Ovary (tissue), 9 donors: ENCODE results near the gene DUXB. TPM values are rescaled to one million over a fixed set of nuclear protein-coding genes. Genes with fewer than 3 reads are reported as not detected.

Experiments
- DNase-seq, 5 donors: peaks; one replicate each; pipeline ENCODE4 v3.0.0-alpha.2; 2019 to 2020
- H3K27ac ChIP-seq, 2 donors: fragments of 200-600 bp; one replicate each; pipeline versions ENCODE4 v1.5.1 to v1.8.0; 2019 to 2022
- H3K27me3 ChIP-seq: fragments of 200-600 bp; one replicate; pipeline ENCODE4 v1.8.0; 2022
- H3K36me3 ChIP-seq: fragments of 200-600 bp; sonication (generic); one replicate; pipeline ENCODE4 v1.5.1; 2019
- H3K4me1 ChIP-seq: one replicate; pipeline ENCODE4 v1.8.1; 2013; ENCODE audit warnings: mild to moderate bottlenecking, moderate library complexity; ENCODE audit not compliant: insufficient read depth
- H3K4me3 ChIP-seq: fragments of 200-600 bp; sonication (generic); one replicate; pipeline ENCODE4 v1.5.1; 2017
- H3K9me3 ChIP-seq, 2 donors: fragments of 200-600 bp in 1 of 2; sonication (generic) in 1 of 2; one replicate each; pipeline versions ENCODE4 v1.5.1 to v1.8.1; 2013 to 2019; ENCODE audit warnings: mild to moderate bottlenecking in 1 of 2, moderate library complexity in 1 of 2
- EP300 ChIP-seq: sonication (generic); formaldehyde crosslinking; IDR thresholded peaks from one replicate; pipeline ENCODE4 v1.6.1; 2017; ENCODE audit warnings: antibody characterized with exemption
- POLR2A ChIP-seq: fragments of 450-650 bp; IDR thresholded peaks from one replicate; pipeline ENCODE4 v1.6.1; 2017; ENCODE audit warnings: antibody characterized with exemption, mild to moderate bottlenecking, moderate library complexity
- WGBS, 3 donors: extraction: QIAGEN DNeasy Blood & Tissue Kit in 1 of 3; methylation state at CpG; one replicate each; pipeline versions ENCODE4 v1.1.5 to v1.1.7; 2013 to 2017; 5-methylcytosine and 5-hydroxymethylcytosine counted together
- intact Hi-C, 4 donors: fragments of 100-400 bp; cut with DNase I; formaldehyde crosslinking; loops; one replicate each; pipeline versions ENCODE4 v1.11.0 to v1.15.1; 2022 to 2023
- polyA plus RNA-seq, 2 donors: library from polyadenylated mRNA; stranded (reverse); fragments of 200-250 nt in 1 of 2; fragments of 350-450 nt in 1 of 2; fragmentation: Illumina TruSeq in 1 of 2; extraction: RNeasy Lipid Tissue Mini Kit (QIAGEN cat#74804) in 1 of 2; gene quantifications; one replicate each; pipeline ENCODE4 v1.2.3, GENCODE V29; 2013 to 2014
- total RNA-seq, 7 donors: library from RNA; depleted of rRNA in 2 of 7; stranded (reverse); fragments of >200 nt in 2 of 7; fragmentation: NEBNext Ultra II Directional in 3 of 7; extraction: Animal tissue kit (Norgen Biotek cat#: 25700) in 3 of 7; gene quantifications; one replicate each; pipeline versions ENCODE4 v1.1.0 to v1.2.4, GENCODE V29; 2016 to 2023
- TF ChIP-seq, protein P1 (sequence below), 3 donors: fragments of 450-650 bp in 2 of 3; fragments of 200-600 bp in 1 of 3; IDR thresholded peaks; one replicate each; pipeline versions ENCODE4 v1.5.1 to v1.8.0; 2016 to 2022; ENCODE audit warnings: antibody characterized with exemption in 3 of 3, mild to moderate bottlenecking in 1 of 3
- donor health status: DM: no; HTN: no; CAD: no; lungs with moderate emphysema.
- donor health status: DM: no; HTN: no; CAD: no.
- donor health status: Bipolar disorder and iron deficiency.
- donor health status: DM: yes; HTN: yes; CAD: no.
- donor health status: DM: no; HTN: no; CAD: no.
- donor health status: DM: yes; HTN: yes; CAD: no.

Gene DUXB
- total and polyA plus RNA-seq, 9 donors: 0.07 TPM; not detected in 8

DNA sequence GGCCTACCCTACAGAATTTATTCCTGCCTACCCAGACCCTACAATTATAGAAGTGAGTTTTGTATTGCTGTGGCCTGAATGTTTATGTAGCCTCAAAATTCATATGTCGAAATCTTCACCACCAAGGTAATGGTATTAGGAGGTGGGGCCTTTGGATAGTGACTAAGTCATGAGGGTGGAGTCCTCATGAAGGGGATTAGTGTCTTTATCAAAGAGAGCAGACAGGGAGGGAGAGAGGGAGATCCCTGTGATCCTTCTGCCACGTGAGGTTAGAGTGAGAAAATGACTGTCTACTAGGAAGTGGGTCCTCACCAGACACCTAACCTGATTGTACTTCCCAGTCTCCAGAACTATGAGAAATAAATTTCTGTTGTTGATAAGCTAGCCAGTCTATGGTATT, 981 bp upstream of the DUXB start:
- TF ChIP-seq, protein P1, sequence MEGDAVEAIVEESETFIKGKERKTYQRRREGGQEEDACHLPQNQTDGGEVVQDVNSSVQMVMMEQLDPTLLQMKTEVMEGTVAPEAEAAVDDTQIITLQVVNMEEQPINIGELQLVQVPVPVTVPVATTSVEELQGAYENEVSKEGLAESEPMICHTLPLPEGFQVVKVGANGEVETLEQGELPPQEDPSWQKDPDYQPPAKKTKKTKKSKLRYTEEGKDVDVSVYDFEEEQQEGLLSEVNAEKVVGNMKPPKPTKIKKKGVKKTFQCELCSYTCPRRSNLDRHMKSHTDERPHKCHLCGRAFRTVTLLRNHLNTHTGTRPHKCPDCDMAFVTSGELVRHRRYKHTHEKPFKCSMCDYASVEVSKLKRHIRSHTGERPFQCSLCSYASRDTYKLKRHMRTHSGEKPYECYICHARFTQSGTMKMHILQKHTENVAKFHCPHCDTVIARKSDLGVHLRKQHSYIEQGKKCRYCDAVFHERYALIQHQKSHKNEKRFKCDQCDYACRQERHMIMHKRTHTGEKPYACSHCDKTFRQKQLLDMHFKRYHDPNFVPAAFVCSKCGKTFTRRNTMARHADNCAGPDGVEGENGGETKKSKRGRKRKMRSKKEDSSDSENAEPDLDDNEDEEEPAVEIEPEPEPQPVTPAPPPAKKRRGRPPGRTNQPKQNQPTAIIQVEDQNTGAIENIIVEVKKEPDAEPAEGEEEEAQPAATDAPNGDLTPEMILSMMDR (IDR thresholded peaks at IDR 0.05): no peak
- TF ChIP-seq EP300: no peak
- TF ChIP-seq POLR2A: no peak
- no peaks in the 10 kb centered on the region for H3K9me3 ChIP-seq
- no peak overlapping the region for H3K4me3 ChIP-seq
- no peaks in the 10 kb centered on the region for H3K4me1 ChIP-seq
- no peak for DNase-seq
- whole genome bisulfite sequencing, 3 donors: 86 to 92% (median 91%) methylated on average over 2 of the region's 2 CpGs
- no peaks in the 10 kb centered on the region for H3K27me3 ChIP-seq
- intact Hi-C loops: no loop called here
- H3K27ac ChIP-seq: no peak overlapping the region
- H3K36me3 ChIP-seq: no peaks in the 10 kb centered on the region

DNA sequence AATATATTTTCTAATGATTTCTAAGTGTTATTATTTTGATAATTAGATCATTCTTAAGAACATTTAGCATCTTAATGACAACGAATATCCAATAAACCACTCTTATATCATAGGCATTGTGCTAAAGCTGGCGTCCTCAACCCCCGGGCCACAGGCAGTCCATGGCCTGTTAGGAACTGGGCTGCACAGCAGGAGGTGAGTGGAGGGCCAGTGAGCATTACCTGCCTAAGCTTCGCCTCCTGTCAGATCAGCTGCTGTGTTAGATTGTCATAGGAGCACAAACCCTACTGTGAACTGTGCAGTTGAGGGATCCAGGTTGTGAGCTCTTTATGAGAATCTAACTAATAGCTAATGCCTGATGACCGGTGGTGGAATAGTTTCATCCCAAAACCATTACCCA, 3.7 kb downstream of the DUXB start:
- intact Hi-C loops: no loop called here

DNA sequence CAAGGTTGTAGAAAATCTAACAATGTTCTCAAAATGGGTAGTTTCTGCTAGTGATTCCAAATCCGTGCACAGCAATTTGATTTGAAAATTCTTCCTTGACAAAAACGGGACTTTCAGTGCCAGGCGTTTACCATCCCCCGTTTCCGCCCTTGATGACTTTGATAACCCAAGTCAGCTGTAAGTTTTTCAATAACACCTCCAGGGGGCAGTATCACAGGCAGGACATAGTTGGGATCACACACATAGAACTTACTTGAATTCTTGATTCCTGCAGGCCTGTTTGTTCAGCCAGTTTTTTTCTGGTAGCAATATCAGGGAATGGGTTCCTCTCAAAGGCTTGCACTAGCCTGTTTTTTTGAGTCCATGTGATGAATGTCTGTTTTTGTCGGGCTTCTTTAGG, 5.6 kb downstream of the DUXB start:
- intact Hi-C loops: no loop called here
- TF ChIP-seq POLR2A (no peak), EP300 (no peak)
- TF ChIP-seq, protein P1 (IDR thresholded peaks at IDR 0.05): no peak
- Histone ChIP-seq H3K36me3 (no peaks in the 10 kb centered on the region), H3K4me3 (no peak overlapping the region), H3K27ac (no peak overlapping the region), H3K4me1 (no peaks in the 10 kb centered on the region), H3K9me3 (no peaks in the 10 kb centered on the region), H3K27me3 (no peaks in the 10 kb centered on the region)
- no peak for DNase-seq
- WGBS, 3 donors: 77 to 84% (median 79%) methylated on average over 6 of the region's 6 CpGs

More for the DNA sequence above, 3.7 kb downstream of the DUXB start:
- DNase-seq: no peak
- H3K36me3 ChIP-seq: no peaks in the 10 kb centered on the region
- no peaks in the 10 kb centered on the region for H3K4me1 ChIP-seq
- no peak overlapping the region for H3K27ac ChIP-seq
- no peaks in the 10 kb centered on the region for H3K27me3 ChIP-seq
- no peaks in the 10 kb centered on the region for H3K9me3 ChIP-seq
- 90 to 95% (median 90%) methylated on average over 5 of the region's 5 CpGs for WGBS, 3 donors
- TF ChIP-seq, protein P1 (IDR thresholded peaks at IDR 0.05): no peak
- TF ChIP-seq POLR2A (no peak), EP300 (no peak)
- H3K4me3 ChIP-seq: no peak overlapping the region

DNA sequence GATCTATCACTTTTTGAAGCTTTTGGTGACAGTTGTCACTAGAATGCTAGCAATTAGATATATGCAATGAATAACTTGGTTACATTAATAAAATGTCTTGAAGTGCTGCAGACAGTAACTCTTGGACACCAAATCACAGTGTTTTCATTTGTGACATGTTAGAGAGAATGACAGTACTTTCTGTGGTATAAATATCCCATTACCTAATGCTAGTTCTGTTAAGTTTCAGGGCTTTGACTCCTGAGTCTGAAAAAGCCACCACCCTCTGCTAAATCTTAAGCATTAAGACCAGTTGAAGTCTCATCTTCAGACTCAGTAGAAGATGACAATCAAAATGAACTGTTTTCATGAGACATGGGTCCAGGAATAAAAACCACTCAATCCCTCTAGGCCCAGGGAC, 13.9 kb downstream of the DUXB start:
- no peaks in the 10 kb centered on the region for H3K27me3 ChIP-seq
- intact Hi-C loops: no loop called here
- H3K4me3 ChIP-seq: no peak overlapping the region
- no peak for DNase-seq
- H3K9me3 ChIP-seq: no peaks in the 10 kb centered on the region
- TF ChIP-seq EP300 (no peak), POLR2A (no peak)
- TF ChIP-seq, protein P1 (IDR thresholded peaks at IDR 0.05): no peak
- H3K27ac ChIP-seq: no peak overlapping the region
- H3K36me3 ChIP-seq: no peaks in the 10 kb centered on the region
- H3K4me1 ChIP-seq: no peaks in the 10 kb centered on the region

DNA sequence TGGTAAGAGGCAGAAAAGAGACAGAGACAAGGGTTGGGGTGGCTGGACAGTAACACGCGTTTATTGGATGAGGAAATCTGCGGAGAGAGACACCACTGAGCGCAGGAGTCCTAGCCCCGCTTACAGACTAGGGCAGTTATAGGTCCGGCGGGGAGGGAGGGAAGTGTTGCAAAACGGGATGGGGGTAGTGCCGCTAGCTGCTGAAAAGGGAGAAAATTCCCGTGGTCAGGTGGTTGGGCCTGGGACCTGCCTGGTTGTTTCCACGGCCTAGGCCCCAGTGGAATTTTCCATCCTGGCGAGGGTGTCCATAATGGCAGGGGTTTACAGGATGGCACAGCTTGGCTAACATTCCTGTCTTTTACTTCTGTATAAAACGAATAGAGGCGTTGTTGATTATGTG, 19.0 kb downstream of the DUXB start:
- Histone ChIP-seq H3K4me3 (no peak overlapping the region), H3K36me3 (no peaks in the 10 kb centered on the region), H3K27ac (no peak overlapping the region), H3K27me3 (no peaks in the 10 kb centered on the region), H3K9me3 (no peaks in the 10 kb centered on the region), H3K4me1 (no peaks in the 10 kb centered on the region)
- 90 to 92% (median 91%) methylated on average over 14 of the region's 14 CpGs for WGBS, 3 donors
- intact Hi-C loops: no loop called here
- no peak for DNase-seq
- TF ChIP-seq POLR2A (no peak), EP300 (no peak)
- TF ChIP-seq, protein P1 (IDR thresholded peaks at IDR 0.05): no peak
